HG03521 (cell line): Measurements from ENCODE around the gene MRPS33.
"Not testable (repeated sequence)": the region's sequence is repeated elsewhere in the genome, so short reads cannot be mapped to it uniquely, and the experiment has no call there.

ENCODE experiments used
- ATAC-seq: cut with Tn5 transposase; IDR thresholded peaks from one replicate; pipeline ENCODE4 v1.9.1; 2021; ENCODE audit warnings: mild to moderate bottlenecking, moderate library complexity; ENCODE audit not compliant: unreplicated experiment

Gene MRPS33

DNA sequence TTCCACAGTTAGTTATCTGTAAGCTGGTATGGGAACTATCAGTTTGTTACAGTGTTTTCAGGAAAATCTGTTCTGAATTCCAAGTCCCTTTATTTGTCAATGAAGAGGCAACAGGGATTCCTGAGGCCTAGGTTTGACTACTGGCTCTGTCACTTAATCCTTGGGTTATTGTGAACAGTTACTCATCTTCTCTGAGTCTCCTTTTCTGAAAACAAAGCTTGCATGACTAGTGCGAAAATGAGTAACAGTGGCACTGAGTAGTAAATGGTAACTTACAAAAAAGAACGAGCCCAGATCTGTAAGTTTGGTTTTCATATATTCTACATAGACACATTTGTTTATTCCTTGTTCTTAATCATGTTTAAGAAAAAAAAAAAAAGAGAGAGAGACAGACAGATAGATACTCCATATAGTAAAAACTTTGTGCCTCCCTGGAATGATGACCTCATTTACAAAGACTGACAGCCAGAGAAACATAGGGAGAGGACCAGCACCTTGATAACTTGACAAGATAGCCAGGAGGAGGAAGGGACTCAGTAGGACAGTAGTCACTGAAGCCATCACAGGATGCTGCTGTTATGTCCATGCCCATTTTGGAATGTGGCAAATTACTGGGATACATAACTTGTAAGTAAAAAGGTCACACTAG lies 1.9 kb downstream of the MRPS33 start:
- no peak for ATAC-seq

DNA sequence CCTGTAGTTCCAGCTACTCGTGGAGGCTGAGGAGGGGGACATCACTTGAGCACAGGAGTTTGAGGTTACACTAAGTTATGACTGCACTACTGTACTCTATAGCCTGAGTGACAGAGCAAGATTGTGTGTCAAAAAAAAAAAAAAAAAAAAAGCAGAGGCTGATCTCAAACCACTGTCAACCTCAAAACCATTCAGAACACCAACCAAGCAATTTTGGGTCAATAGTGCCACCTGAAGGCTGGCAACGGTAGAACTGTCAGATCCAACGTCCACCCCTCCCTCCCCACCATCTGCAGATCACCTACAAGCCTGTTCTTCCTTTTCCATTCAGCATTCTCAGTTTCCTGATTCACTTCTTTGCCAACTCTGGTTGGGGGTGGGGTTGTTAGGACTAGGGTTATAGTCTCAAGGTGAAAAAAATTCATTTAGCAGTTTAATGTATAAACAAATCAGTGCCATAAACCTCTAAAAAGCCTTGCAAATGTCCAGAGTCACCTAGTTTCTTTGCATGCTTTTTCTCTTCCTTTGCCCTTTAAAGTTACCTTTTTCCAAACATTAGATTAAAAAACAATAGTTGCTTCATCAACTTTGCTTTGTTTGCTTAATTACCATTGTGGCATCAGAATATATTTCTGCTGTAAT lies 2.6 kb downstream of the MRPS33 start:
- no peak for ATAC-seq

DNA sequence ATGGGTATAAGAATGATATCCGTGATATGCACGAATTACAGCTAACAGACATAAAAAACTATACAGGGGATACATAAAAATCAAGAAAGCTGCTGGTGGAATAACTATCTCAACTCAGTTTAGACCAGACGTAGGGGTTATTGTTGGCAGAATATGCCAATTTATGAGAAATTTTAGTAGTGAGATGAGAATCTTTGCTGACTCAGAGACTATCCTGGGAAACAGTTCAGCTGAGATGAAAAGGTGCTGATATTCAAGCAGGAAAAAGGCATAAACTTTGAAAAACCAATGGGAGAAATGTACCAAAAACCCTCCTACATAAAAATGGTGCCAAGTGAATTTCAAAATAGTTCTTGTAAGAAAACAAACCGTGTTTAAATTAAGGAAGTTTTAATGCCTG lies 3.3 kb downstream of the MRPS33 start:
- ATAC-seq: no peak

DNA sequence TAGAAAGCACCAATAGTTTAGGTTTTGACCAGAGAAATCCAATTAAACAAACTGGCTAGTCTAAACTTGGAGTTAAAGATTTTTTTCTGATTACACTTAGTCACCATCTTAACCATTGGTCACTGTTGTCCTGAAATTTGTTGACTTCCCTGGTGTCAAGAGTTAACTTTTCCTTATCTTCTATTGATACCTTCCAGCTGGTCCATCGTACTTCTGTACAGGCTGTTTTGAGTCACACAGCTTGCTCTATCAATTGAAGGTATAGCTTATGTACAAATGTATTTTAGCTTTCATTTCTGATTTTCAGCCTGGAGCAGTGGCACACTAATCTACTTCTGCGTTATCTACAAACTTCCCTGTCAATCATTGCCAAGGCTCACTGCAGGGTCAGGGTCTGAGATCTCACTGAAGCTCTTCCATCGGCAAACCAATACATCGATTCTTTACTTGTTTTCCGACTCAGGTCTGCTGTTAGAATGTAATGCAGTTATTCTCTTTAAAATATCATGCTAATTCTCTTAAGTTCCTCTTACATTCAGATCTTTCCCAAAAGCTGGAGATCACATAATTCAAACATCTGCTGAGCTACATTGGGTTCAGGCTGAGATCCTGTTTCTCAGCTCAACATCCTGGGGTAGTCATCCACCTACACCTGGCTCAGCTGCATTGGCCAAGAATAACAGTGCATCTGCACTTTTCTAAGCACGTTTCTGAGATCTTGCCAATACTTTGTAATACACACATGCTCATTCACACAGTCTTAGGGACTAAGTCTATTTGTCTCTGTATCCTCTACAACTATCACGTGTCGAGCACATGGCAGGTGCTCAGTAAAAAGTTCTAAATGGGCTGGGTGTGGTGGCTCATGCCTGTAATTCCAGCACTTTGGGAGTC lies 11.3 kb downstream of the MRPS33 start:
- no peak for ATAC-seq

DNA sequence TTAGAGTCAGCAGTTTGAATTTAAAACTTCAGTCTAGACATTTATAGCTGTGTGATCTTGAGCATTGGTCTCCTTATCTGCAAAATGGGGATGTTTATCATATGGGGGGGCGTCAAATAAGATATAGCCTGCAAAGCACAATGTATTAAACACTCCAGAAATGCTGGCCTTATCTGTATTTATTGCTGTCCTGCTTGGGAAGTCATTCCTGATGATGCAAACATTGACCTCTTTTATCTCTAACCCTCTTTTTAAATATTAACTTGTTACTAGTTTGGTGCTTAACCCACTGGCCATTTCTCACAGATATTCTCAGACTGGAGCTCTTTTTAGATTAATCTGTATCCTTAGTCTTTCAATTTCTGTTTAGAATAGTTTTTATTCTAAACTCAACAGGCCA lies 13.2 kb downstream of the MRPS33 start:
- ATAC-seq: no peak

DNA sequence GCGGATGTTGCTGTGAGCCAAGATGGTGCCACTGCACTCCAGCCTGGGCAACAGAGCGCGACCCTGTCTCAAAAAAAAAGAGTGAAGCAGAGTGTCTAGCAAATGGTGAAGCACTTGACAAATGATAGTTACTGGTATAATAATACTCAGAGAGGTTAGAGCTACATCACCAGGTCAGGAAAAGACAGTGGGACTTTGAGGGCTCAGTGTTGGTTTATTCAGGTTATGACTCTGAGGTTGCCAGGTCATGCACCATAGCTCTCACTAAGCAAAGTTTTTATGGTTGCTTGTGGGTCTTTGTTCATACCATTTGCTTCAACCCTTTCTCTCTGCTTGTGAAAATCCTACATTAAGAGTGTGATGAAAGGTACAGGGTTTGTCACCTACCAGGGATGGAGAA lies 13.6 kb downstream of the MRPS33 start:
- no peak for ATAC-seq

DNA sequence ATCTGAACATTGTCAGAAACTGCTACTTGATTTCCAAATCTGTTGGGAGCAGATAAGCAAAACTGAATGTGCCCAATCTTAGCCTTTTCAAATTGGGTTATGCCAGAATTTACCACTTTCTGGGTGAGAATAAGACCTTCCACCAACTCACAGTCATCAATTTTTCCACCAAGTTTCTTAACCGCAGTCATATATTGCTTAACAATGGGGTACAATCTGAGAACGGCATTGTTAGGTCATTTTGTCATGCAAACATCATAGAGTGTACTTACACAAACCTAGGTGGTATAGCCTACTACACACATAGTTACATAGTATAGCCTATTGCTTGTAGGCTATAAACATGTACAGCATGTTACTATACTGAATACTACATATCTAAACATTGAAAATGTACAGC lies 16.0 kb downstream of the MRPS33 start:
- no peak for ATAC-seq

DNA sequence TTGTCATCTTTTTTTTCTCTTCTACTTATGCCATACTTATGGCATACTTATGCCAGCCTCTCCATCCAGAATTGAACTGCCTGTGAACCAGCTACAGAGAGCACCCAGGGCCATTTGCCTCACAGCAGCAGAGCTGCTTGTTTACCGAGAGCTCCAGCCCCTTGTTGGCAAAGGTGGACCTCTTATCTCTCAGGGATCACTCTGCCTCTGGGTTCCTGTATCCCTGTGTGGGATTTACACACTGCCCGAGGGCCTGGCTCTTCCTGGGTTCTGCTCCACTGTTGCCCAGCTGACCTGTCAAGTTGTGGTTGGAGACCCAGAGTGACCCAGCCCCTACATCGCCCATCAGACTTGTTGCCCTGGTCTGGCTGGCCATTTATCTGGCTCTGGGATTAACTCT lies 22.3 kb downstream of the MRPS33 start:
- no peak for ATAC-seq

DNA sequence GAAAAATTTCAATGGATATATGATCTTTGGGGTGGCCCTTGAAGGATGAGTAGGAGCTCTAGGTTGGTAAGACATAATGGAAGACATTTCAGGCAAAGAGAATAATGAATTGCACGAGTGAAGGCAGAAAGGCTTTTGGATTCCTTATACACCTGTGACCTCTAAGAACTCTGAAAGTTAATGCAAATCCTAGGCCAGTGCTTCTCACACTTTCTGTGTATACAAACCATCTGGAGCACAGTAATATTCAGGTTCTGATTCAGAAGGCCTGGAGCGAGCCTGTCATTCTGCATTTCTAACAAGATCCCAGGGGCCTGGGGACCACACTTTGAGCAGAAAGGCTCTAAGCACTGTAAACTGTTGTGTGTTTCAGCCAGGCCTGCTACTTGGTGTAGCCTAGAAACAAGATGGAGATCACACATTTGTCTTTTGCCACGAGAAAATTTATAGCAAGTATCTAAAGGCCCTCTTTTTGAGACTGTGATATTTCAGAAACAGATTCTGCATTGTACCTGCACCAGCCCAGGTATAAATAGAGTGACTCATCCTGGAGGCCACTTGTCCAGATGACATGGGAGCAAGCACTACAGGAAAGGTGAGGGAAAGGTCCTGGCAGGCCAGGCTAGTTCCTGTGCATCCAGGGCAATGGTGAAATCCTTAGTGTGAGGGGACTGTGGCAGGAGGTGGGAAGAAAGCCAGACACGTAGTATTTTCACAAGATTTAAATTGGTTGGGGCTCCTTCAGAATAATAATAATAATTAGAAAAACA lies 24.4 kb downstream of the MRPS33 start:
- ATAC-seq: no peak

DNA sequence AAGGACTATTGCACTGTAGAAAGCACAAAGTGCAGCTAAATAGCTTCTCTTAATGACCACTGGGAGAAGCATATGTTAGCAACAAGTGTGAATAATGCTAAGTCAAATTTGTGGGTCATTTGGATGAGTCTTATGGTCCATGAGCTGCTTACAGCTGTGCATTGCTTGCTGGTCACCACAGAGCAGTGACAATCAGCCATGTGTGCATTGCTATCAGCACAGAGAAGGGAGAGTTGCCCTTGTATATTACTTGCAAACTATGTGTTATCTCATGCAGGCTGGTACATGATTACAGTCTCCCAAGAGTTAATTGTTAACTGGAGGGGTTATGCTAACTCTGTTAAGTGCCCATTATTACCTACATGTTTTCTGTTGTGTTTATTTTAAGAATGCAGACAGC lies 25.7 kb downstream of the MRPS33 start:
- no peak for ATAC-seq

DNA sequence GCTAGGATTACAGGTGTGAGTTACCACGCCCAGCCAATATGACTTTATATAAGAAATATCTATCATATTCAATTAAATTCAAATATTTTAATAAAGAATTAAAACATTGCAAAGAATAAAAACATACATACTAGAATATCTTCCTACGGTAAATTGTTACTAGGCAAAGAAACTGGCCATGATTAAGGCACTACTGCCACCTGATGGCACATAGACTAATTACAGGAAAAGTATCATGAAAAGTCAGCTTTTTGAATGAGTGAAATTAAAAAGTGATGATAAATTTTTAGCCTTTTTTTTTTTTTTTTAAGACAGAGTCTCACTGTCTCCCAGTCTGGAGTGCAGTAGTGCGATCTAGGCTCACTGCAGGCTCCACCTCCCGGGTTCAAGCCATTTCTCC lies 30.9 kb downstream of the MRPS33 start:
- ATAC-seq: no peak

DNA sequence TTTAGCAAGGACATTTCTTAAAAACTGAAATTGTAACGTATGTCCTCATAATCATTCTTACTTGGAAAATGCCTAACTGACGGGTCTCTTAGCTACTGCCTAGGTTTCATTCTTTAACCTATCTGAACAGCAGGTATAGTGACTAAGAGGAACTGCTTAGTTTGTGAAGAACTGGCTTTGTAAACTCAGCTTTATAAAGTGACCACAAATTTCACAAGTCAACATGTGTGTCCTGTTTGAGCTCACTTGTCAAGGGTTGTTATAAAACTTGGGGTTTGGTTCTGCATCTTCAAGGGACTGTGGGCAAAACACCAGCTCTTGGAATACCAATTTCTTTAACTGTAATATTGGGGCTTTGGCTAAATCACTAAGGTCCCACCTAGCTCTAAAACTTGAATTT lies 32.2 kb downstream of the MRPS33 start:
- ATAC-seq: no peak

DNA sequence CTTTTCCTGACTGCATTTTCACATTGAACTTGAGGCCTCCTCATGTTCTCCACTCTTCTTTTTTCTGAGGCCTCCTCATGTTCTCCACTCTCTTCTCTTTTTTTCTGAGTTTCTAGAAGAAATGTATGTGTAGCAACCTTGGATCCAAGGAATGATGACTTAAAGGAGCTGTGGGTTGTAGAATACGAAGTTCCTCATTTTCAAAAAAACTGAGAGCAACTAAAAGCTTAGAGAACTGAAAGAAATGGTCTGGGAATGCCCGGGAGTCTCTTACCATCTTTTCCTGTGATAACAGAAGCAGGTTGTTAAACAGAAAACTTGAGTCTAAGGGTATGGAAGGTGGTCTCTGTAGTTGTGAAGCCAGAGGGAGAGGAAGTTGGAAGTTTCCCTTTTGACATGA lies 32.8 kb downstream of the MRPS33 start:
- ATAC-seq: no peak

DNA sequence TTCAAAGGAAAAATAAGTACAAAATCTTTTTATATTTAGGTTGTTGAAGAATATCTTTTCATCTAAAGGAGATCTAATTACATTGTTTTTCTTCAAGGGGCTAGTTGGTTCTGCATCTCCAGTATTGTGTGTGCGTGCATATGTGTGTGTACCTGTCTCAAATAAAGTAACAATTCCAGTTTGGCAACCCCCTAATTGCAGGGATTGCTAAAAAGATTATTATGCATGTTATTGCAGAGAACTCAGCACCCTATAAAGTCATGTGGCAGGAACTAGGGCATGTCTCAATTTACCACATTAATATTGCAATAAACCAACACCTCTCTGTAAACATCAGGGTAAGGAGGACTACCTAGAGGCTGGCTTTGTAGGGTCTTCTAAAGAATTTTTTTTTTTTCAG lies 37.0 kb downstream of the MRPS33 start:
- no peak for ATAC-seq

DNA sequence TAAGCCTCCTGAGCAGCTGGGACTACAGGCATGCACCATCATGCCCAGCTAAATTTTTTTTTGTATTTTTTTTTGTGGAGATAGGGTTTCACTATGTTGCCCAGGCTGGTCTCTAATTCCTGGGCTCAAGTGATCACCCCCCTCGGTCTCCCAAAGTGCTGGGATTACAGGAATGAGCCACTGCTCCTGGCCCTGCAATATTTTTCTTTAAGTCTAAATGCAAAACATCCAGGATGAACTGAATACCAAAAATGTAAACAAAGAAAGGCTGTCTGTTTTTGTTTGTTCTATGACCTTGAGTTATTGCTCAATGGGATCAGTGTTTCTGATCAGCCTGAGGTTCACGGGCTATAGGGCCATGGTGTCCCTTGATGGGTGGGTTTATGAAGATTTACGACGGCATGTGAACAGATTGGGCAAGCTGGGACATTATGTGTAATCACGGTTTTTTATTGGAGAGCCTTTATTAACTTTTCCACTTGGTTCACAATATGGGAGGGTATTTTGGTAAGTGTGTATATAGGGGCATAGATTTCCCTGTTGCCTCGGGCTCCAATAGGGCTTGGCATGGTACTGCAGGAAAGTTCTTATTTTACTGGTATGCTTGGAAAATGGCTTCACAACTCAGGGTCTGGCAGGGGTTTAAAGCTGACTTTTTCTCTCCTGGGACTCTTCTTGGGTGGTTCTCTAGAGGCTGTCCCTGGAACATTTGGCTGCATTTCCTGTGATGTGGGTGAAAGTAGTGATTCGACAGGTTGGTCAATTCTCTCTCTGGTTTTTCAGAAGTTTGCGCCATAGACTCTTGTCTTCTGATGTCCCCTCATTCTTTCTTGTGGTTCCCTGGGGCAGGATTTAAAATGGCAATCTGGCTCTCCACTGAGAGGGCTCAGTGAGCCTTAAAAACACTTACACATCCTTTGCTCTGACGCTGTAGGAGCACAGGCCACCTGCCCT lies 41.6 kb downstream of the MRPS33 start:
- ATAC-seq: no peak

DNA sequence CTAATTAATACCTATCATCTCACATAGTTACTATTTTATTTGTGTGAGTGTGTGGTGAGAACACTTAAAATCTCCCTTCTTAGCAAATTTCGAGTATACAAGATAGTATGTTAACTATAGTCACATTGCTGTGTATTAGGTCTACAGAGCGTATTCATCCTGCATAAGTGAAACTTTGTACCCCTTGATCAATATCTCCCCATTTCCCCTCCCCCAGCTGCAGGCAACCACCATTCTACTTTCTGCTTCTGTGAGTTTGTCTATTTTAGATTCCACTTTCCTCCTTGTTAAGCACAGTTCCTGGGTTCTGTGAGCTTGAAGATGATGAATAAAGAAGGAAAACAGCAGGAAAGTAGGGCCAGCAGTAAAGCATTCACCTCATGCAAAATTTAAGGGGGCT lies 42.4 kb downstream of the MRPS33 start:
- ATAC-seq: no peak

DNA sequence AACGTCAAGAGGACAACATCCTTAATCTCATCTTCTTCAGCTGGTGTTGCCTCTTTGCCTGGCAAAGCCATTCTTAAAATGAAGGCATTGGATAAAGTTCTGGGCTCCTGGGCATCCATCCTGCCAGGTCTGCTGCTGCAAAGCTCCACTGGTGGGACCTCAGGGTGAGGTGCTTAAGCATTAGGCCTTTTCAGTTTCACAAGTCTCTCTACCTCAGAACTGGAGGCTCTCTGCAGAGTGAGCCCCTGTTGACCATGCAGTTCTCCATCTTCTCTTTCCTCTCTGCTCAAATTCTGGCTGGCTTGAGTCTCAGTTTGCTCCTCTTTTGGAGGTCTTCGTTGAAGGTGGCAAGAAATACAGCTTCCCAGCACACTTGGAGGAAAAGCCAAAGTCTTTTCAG lies 47.3 kb downstream of the MRPS33 start:
- no peak for ATAC-seq

DNA sequence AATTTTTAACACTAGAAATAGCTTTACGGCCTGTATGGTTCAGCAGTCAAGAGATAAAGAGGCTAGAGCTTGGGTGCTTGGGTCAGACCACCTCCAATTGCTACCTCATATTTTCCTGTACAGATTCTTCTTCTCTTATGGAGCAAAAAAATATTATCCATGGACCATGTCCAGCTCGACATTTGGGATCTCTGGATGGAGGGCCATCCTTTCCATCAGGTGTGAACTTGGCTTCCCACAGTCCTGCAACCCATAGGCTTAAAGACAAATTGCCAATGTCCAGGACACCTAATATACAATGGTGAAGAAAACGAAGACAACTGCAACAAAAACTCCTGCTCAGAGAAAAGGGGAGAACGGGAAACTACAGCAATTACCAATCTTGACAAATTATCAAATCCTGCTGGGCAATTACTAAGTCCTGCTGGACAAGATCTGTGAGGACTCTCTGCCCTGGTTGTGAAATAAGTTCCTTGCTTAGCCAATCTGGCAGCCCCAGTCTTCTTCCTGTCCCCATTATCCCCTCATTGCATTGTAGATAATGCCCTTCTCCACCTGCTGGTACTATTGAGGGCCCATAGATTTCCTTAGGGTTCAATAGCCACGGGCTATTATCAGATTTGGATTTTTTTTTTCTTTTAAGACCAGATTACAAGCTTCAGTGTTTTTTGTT lies 48.1 kb downstream of the MRPS33 start:
- no peak for ATAC-seq

DNA sequence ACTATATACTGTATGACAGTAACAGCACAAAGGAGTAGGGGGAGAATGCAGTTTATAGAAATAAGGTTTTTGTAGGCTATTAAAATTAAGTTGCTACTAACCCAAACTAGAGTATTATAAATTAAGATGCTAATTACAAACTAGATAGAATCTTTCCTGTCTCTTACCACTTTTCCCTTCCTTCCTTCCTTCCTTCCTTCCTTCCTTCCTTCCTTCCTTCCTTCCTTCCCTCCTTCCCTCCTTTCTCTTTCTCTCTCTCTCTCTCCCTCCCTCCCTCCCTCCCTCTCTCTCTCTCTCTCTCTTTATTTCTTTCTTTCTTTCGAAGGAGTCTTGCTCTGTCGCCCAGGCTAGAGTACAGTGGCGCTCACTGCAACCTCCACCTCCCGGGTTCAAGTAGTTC lies 53.6 kb downstream of the MRPS33 start:
- no peak for ATAC-seq

DNA sequence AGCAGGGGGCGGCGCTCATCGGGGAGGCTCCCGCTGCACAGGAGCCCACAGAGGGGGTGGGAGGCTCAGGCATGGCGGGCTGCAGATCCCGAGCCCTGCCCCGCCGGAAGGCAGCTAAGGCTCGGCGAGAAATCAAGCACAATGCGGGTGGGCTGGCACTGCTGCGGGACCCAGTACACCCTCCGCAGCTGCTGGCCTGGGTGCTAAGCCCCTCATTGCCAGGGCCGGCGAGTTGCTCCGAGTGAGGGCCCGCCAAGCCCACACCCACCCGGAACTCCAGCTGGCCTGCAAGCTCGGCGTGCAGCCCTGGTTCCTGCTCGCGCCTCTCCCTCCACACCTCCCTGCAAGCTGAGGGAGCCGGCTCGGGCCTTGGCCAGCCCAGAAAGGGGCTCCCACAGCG lies 57.8 kb downstream of the MRPS33 start:
- ATAC-seq: not testable (repeated sequence)
